Esophagus muscularis mucosa (tissue), 3 donors: ENCODE measurements around the gene BRCA2.

ENCODE experiments used
- POLR2A ChIP-seq: fragments of 450-650 bp; IDR thresholded peaks from one replicate; pipeline ENCODE4 v1.6.1; 2017; ENCODE audit warnings: antibody characterized with exemption, moderate library complexity, mild to moderate bottlenecking, low read depth
- POLR2AphosphoS5 ChIP-seq, 2 donors: sonication (generic); formaldehyde crosslinking; IDR thresholded peaks; one replicate each; pipeline ENCODE4 v1.6.1; 2017; ENCODE audit warnings: antibody characterized with exemption in 2 of 2
- TF ChIP-seq, protein P1 (sequence below), 3 experiments: fragments of 200-600 bp in 2 of 3; fragments of 450-650 bp in 1 of 3; sonication (generic) in 2 of 3; IDR thresholded peaks; one replicate each; pipeline ENCODE4 v1.5.1; 2017 to 2019; ENCODE audit warnings: antibody characterized with exemption in 3 of 3, mild to moderate bottlenecking in 2 of 3, moderate library complexity in 1 of 3

DNA sequence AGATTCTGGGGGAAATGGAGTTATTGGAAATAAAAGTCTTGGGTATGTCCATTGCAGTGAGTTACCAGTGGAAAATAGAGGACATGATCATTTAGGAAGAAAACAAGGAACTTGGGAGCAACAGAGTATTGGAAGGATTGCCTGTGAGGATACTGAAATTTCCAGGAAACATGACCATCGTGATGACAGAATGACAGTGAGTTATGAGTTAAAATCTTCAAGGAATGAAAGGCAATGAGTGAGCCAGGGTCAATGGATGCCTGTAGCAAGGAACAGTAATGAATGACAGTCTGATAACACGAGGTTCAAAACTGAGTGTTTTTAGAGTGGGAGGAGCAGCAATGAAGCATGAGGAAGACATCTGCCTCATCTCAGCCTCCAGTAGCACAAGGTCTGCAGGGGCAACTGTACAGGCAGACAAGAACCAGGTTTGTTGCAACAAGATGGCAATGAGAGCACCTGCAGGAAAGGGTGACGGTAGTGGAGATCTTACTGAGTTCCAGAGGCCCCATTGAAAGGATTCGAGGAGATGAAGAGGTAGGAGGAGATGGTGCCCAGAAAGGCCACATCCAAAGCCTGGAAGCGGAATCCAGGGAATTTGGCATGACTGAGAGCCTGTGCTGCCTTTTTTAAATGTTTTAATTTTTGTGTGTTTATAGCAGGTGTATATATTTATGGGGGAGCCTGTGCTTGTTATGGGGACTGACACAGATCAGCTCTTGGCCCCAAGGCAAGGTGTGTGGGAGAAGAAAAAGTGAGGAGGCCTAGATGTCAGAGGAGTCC is 68.7 kb downstream of the BRCA2 start:
- TF ChIP-seq, protein P1, sequence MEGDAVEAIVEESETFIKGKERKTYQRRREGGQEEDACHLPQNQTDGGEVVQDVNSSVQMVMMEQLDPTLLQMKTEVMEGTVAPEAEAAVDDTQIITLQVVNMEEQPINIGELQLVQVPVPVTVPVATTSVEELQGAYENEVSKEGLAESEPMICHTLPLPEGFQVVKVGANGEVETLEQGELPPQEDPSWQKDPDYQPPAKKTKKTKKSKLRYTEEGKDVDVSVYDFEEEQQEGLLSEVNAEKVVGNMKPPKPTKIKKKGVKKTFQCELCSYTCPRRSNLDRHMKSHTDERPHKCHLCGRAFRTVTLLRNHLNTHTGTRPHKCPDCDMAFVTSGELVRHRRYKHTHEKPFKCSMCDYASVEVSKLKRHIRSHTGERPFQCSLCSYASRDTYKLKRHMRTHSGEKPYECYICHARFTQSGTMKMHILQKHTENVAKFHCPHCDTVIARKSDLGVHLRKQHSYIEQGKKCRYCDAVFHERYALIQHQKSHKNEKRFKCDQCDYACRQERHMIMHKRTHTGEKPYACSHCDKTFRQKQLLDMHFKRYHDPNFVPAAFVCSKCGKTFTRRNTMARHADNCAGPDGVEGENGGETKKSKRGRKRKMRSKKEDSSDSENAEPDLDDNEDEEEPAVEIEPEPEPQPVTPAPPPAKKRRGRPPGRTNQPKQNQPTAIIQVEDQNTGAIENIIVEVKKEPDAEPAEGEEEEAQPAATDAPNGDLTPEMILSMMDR (IDR thresholded peaks at IDR 0.05), result no peak
- TF ChIP-seq POLR2A (no peak), POLR2AphosphoS5 (IDR thresholded peaks at IDR 0.05) (no peak)
